ENCODE measurements around the gene XRCC5. TPM values are rescaled to one million over a fixed set of nuclear protein-coding genes. Genes with fewer than 3 reads are reported as not detected.

Gene XRCC5
- total and polyA plus RNA-seq, 2 donors (not counting 1 experiment from before 2014, with no cell fraction given) = 45.5 to 198 TPM

DNA sequence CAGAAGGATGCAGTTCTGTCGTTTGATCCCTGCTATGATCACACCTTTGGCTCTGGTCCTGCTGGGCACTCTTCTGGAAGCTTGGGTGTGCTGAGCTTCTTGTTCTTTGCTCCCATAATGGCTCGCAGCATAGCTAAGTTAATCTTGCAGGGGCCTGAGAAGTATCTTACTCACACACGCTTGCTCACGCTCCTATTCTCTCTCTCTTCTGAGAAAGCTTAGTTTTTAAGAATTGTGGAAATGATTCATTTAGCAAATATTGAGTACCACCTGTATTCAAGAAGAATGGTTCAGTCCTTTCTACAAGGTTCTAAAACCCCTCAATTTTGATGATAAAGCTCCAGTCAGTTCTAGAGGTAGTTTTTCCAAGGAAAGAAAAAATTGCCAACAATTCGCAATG lies 40.6 kb downstream of the XRCC5 start:
- Histone ChIP-seq H3K36me3 (replicated peaks in 1 of 2; ENCODE audit: control extremely low read depth in 1 of 2, control insufficient read depth in 1 of 2, extremely low read depth in 1 of 2, insufficient read depth in 2 of 2, low read length in 1 of 2) (peaks cover 29 to 87% of the 10 kb centered on the region in 2 experiments), H3K27me3 (replicated peaks in 1 of 4; ENCODE audit: control extremely low read depth in 1 of 4, control insufficient read depth in 3 of 4, insufficient read depth in 4 of 4, low read length in 3 of 4) (no peaks in the 10 kb centered on the region), H2AFZ (ENCODE audit: insufficient read depth, low read depth, low read length, poor library complexity, severe bottlenecking) (no peak overlapping the region), H3K79me2 (ENCODE audit: control insufficient read depth, insufficient read depth, low read length) (peaks cover 33% of the 10 kb centered on the region), H3K9me3 (ENCODE audit: control extremely low read depth in 1 of 3, control insufficient read depth in 2 of 3, insufficient read depth in 1 of 3, low read length in 2 of 3) (no peaks in the 10 kb centered on the region), H4K20me1 (ENCODE audit: control insufficient read depth, insufficient read depth, low read length, poor library complexity, severe bottlenecking) (no peaks in the 10 kb centered on the region), H3K27ac (ENCODE audit: low read length in 2 of 2) (no peak overlapping the region), H3K4me1 (ENCODE audit: control insufficient read depth in 2 of 2, insufficient read depth in 2 of 2, low read length in 2 of 2) (no peaks in the 10 kb centered on the region), H3K4me2 (replicated peaks; ENCODE audit: low read depth, low read length, poor library complexity, severe bottlenecking) (no peak overlapping the region), H3K4me3 (ENCODE audit: control extremely low read depth in 1 of 5, extremely low read depth in 1 of 5, insufficient read depth in 1 of 5, low read depth in 2 of 5, low read length in 4 of 5) (no peak overlapping the region), H3K9ac (ENCODE audit: low read length) (no peak overlapping the region)
- intact Hi-C loops (cut with micrococcal nuclease) = no loop called here
- H3K4me1 Mint-ChIP-seq = no peaks in the 10 kb centered on the region
- ChIA-PET CTCF (interaction anchor here (0.8 kb wide), 1 partner anchor 35 kb away, joined by 3 read pairs; no protein-coding TSS in a partner anchor), POLR2A (no interaction called here)
- WGBS (ENCODE audit: insufficient coverage) = 90% methylated on average over 2 of the region's 5 CpGs
- no peaks in the 10 kb centered on the region for H3K27me3 Mint-ChIP-seq
- no peaks in the 10 kb centered on the region for H3K9me3 Mint-ChIP-seq (ENCODE audit: insufficient read depth)
- DNase-seq = no peak
- H3K4me3 Mint-ChIP-seq = no peak overlapping the region
- H3K27ac Mint-ChIP-seq = no peak overlapping the region
- TF ChIP-seq, protein P1, sequence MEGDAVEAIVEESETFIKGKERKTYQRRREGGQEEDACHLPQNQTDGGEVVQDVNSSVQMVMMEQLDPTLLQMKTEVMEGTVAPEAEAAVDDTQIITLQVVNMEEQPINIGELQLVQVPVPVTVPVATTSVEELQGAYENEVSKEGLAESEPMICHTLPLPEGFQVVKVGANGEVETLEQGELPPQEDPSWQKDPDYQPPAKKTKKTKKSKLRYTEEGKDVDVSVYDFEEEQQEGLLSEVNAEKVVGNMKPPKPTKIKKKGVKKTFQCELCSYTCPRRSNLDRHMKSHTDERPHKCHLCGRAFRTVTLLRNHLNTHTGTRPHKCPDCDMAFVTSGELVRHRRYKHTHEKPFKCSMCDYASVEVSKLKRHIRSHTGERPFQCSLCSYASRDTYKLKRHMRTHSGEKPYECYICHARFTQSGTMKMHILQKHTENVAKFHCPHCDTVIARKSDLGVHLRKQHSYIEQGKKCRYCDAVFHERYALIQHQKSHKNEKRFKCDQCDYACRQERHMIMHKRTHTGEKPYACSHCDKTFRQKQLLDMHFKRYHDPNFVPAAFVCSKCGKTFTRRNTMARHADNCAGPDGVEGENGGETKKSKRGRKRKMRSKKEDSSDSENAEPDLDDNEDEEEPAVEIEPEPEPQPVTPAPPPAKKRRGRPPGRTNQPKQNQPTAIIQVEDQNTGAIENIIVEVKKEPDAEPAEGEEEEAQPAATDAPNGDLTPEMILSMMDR (IDR thresholded peaks at IDR 0.05) = no peak
- no peak for TF ChIP-seq EZH2 (IDR thresholded peaks at IDR 0.05; ENCODE audit: borderline replicate concordance, insufficient read depth, low read depth, low read length, poor library complexity, severe bottlenecking)
- ATAC-seq (ENCODE audit: low read depth) = no peak

DNA sequence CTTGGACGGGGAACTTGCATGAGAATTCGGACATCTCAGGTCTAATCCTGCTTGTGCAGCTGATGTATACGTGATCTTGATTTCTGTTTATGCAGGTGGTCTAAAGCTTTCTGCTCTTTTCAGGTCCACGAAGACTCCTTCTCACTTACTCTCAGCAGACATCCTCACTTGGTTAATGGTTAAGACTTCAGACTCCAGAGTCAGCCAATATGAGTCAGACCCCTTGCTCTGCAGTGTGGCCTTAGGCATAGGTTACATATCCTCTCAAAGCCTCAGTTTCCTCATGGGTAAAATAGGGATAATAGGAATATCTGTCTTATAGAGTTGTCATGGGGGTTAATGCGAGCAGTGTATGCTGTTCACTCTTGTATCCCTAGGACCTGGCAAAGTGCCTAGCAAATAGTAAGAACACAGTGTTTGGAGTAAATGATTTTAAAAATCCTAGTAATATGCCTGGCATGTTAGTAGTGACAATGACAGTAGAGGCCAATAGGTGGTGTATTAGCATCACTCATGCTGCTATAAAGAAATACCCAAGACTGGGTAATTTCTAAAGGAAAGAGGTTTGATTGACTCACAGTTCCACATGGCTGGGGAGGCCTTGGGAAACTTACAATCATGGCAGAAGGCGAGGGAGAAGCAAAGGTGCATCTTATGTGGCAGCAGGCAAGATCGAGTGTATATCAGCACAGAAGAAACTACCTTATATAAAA lies 42.3 kb downstream of the XRCC5 start:
- ATAC-seq (ENCODE audit: low read depth) = no peak
- Mint-ChIP-seq H3K27me3 (no peaks in the 10 kb centered on the region), H3K4me3 (no peak overlapping the region), H3K9me3 (ENCODE audit: insufficient read depth) (no peaks in the 10 kb centered on the region), H3K4me1 (no peaks in the 10 kb centered on the region), H3K27ac (no peak overlapping the region)
- ChIA-PET POLR2A (no interaction called here), CTCF (no interaction called here)
- H3K4me1 ChIP-seq (ENCODE audit: control insufficient read depth in 2 of 2, insufficient read depth in 2 of 2, low read length in 2 of 2) = no peaks in the 10 kb centered on the region
- no peak overlapping the region for H3K9ac ChIP-seq (ENCODE audit: low read length)
- H3K27me3 ChIP-seq (replicated peaks in 1 of 4; ENCODE audit: control extremely low read depth in 1 of 4, control insufficient read depth in 3 of 4, insufficient read depth in 4 of 4, low read length in 3 of 4) = no peaks in the 10 kb centered on the region
- H2AFZ ChIP-seq (ENCODE audit: insufficient read depth, low read depth, low read length, poor library complexity, severe bottlenecking) = no peak overlapping the region
- peaks cover 25 to 88% of the 10 kb centered on the region in 2 experiments for H3K36me3 ChIP-seq (replicated peaks in 1 of 2; ENCODE audit: control extremely low read depth in 1 of 2, control insufficient read depth in 1 of 2, extremely low read depth in 1 of 2, insufficient read depth in 2 of 2, low read length in 1 of 2)
- WGBS (ENCODE audit: insufficient coverage) = 97% methylated on average over 3 of the region's 7 CpGs
- no peaks in the 10 kb centered on the region for H3K9me3 ChIP-seq (ENCODE audit: control extremely low read depth in 1 of 3, control insufficient read depth in 2 of 3, insufficient read depth in 1 of 3, low read length in 2 of 3)
- intact Hi-C loops (cut with micrococcal nuclease) = no loop called here
- H3K4me3 ChIP-seq (ENCODE audit: control extremely low read depth in 1 of 5, extremely low read depth in 1 of 5, insufficient read depth in 1 of 5, low read depth in 2 of 5, low read length in 4 of 5) = no peak overlapping the region
- no peak for DNase-seq
- H3K79me2 ChIP-seq (ENCODE audit: control insufficient read depth, insufficient read depth, low read length) = peaks cover 34% of the 10 kb centered on the region
- H3K27ac ChIP-seq (ENCODE audit: low read length in 2 of 2) = no peak overlapping the region
- no peak for TF ChIP-seq EZH2 (IDR thresholded peaks at IDR 0.05; ENCODE audit: borderline replicate concordance, insufficient read depth, low read depth, low read length, poor library complexity, severe bottlenecking)
- TF ChIP-seq, protein P1 (IDR thresholded peaks at IDR 0.05) = no peak
- H4K20me1 ChIP-seq (ENCODE audit: control insufficient read depth, insufficient read depth, low read length, poor library complexity, severe bottlenecking) = no peaks in the 10 kb centered on the region
- H3K4me2 ChIP-seq (replicated peaks; ENCODE audit: low read depth, low read length, poor library complexity, severe bottlenecking) = no peak overlapping the region
